HG03108 (cell line): Measurements from ENCODE around the gene HOXA10.

Source experiments
- ATAC-seq: cut with Tn5 transposase; IDR thresholded peaks from one replicate; pipeline ENCODE4 v1.9.1; 2021; ENCODE audit warnings: moderate library complexity; ENCODE audit not compliant: unreplicated experiment

The HOXA10 gene

DNA sequence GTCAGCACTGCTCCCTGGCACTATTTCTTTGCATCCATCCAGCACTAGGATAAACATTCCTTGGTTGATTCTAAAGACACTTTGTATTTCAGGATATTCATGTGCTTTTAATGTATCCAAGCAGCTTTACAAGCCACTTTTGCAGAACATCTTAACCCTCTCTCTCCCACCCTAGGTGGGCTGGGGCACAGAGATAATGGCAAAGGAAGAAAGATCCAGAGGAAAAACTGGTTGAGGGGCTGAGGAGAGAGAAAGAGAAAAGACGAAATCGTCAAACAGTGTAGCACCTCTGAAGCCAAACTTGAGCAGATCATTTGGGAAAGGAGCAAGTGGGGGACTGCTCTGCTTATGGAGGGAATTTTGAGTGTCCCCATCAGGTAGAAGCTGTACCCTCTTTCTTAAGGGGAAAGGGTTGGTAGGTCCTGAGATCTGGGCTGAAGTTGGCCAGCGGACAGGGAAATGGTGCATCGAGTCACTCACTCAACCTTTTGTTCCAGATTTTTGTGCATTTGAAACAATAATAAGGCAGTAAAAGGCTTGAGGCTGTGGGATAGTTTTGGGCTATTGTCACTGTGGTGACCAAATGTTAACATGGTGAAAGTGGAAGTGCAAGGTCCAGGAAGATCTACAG lies 30.0 kb upstream of the HOXA10 start:
- no peak for ATAC-seq

DNA sequence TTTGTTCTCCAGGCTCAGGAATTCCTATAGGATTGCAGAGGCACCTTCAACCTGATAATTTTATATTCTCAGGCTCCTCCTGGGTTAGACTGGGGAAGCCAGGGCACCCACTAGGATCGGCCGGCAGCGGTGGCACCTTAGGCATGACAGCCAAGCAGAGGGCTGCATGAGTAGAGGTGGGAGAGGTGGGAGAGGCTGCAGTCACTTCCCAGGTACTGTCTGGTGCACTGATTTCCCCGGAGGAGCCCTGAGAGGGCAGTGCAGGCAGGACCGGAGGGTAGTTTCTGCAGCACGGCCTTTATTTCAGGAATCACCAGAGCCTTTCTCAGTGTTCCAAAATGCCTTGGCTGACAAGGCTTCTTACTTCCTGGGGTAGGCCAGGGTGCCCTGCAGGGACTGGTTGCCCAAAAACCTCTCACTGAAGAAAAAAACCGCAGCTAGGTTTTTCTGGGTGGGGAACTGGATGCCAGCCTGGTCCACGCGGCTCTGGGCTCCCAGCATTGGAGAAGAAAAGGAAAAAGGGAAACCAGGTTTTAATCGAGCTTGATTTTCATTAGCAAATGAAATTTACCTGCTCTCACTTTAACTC lies 29.3 kb upstream of the HOXA10 start:
- ATAC-seq = no peak

DNA sequence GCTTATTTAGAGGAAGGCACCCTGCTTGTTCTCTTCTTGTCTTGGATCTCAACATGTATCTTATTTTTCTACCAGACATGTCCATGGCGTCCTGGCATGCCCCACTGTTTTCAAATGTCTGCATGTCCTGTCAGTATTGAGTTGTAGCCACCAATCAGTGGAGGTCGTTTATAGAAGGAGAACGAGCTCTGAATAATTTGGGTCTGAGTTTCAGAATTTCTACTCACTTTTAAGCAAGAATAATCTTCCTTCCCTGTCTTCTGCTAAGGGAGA lies 28.7 kb upstream of the HOXA10 start:
- ATAC-seq = no peak

DNA sequence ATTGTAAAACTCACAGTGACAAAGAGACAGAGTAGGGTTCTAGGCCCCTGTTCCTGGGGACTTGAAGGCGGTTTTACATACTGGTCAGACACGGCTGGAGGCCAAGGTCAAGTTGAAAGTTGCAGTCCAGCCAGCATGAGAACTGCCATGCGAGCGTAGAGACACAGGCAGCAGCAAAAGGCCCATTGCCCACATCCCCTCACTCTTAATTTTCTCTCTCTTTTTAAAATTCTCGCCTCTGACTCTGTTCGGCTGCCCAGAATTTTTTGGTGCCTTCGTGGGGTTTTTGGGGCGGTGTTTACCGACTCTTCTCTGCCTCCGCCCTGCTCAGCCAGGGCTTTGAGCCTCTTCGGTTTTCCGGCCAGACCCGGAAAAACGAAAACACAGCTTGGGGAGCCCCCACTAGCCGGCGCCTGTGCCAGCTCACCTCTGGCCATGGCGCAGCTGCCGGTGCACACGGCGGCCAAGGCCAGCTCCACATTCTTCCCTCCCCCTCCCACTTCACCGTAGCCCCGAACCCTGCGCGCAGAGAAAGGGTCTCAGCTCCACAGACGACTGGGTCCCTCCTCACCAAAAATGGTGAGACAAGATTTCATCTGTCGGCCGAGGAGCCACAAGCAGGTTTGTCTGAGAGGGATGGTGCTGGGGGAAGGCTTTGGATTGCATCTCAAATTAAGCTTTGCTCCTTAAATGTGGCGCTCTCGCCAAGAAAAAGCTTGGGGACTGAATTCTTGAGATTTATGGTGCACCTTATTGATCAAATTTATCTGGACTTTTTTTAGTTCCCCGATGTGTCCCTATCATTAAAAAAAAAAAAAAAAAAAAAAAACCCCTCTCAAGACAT lies 28.1 kb upstream of the HOXA10 start:
- ATAC-seq = no peak

DNA sequence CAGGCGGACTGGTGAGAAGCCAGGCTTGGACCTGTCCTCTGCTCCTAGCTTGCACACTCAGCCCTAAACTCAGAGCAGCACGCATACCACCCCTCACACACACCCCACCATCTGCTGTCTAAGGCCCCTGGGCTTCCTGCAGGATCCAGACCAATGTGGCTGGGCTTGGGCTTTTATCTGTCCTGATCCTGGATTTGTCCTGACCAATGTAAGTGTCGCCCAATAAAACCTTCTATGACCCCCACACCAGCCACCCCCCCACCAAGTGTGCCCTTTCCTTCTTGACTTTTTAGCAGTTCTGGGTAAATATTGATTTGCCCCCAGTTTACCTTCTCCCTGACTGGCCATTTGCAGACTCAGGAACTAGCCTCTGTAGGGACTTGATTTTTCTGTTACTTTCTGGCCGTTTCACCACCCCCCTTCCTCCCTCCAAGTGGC lies 27.5 kb upstream of the HOXA10 start:
- ATAC-seq = no peak

DNA sequence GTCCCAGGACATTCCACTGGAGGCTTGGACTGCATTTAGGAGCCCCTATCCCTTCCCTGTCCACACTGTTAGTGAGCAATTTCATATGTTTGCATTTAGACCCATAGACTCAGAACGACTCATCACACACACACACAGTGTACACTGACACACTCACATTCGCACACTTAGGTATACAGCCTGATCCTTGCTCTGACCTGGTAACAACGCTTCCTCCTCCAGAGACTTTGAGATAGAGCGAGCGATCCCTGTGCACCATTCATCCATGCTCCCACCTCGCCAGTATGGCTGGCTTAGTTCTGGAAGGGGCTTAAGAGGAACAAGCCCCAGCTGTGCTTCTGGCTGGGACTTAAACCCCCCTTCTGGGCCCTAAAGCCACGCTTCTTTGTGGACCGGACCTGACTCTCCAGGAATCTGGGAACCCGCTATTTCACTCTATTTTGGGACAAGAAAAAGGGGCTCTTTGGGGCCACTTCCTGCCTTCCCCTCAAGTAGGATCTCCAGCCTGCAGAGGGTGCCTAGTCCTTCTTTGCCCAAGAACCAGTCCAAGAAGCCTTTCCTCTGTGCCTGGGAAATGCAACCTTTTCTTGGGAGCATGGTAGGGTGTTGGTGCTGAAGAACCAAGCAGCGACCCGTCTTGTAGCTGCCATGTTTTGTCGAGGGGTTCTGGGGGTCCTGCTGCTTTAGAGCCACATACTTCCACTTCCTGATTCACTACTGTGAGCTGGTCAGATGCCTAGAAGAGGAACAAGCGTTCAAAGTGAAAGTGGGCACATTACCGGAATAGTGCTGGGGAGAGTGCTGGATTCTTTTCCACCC lies 26.9 kb upstream of the HOXA10 start:
- no peak for ATAC-seq

DNA sequence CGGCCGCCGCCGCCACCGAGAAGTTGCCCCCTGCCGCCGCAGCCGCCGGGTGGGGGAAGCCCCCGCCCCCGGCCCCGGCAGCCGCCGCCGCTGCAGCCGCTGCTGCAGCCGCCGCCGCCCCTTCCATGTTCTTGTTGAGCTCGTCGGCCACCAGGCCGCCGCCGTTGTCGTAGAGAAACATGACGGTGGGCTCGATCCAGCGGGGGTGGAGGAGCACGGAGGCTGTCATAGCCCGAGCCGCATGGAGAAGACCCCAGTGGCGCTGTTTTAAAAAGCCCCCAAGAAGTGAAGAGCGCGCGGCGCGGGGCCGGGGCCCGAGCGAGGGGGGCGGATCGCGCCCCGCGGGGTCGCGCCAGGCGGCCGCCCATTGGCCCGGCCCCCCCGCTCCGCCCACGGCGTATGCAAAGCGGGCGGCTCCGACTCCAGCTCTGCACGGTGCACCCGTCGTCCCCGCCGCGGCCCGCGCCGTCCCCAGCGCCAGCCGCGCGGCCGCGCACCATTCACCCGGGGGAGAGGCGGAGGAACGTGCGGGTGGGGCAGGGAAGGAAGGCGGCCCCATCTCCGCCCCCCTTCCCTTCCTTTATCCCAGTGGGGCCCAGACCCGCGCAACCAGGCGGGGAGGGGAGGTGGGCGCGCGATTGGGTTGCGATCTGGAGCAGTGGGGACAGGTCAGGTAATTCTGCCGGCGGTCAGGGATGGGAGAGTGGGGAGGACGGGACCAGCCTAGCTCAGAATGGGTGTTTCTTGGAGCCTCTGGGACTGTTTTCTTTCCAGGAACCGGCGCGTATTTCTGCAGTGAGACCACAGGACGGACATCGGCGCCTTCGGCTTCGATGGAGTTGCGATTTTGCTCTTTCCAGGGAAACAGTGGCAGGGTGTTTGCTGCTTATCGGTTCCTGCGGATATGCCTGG lies 26.0 kb upstream of the HOXA10 start, which contains the start of gene HOXA13:
TSS of gene HOXA13 (minus strand) at position 243 of the 912 bp plus-strand sequence. CDS start at position 229, 14 bp downstream.
- ATAC-seq = no peak

DNA sequence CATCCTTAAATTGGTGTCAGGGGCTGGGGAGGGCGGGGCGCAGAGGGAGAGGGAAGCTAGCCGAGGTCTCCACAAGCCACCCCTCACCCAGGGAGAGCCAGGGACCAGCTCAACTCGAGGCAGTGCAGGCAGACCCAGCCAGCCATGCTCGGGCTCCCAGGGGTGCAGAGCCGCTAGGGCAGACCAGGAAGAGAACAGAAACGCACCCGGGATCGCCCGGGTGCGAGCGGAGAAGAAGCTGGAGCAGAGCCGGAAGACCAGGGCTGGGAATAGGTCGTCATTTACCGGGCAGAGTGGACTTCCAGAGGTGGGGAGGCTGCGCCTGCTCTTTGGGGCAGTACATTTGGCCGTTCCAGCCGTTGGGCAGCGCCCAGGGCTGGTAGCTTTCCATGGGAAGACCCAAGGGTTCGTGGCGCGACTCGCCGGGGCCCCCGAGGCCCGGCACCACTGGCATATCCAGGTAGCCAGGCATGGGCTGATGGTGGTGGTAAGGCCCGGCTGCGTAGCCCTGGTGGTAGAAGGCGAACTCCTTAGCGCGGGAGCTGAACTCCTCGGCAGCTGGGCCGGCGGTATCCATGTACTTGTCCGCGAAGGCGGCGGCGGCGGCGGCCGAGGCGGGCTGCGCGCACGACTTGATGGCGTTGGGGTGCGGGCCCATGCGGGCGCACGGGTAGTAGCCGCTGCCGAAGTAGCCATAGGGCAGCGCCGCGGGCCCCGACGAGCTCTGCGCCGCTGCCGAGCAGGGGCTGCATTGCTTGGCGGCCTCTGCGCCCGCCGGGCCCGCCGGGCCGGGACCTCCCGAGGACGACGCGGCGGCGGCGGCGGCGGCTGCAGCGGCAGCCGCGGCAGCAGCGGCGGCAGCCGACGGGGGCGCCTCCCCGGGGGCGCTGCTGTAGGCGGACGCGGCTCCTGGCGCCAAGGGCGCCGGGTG lies 25.0 kb upstream of the HOXA10 start:
- ATAC-seq = no peak

DNA sequence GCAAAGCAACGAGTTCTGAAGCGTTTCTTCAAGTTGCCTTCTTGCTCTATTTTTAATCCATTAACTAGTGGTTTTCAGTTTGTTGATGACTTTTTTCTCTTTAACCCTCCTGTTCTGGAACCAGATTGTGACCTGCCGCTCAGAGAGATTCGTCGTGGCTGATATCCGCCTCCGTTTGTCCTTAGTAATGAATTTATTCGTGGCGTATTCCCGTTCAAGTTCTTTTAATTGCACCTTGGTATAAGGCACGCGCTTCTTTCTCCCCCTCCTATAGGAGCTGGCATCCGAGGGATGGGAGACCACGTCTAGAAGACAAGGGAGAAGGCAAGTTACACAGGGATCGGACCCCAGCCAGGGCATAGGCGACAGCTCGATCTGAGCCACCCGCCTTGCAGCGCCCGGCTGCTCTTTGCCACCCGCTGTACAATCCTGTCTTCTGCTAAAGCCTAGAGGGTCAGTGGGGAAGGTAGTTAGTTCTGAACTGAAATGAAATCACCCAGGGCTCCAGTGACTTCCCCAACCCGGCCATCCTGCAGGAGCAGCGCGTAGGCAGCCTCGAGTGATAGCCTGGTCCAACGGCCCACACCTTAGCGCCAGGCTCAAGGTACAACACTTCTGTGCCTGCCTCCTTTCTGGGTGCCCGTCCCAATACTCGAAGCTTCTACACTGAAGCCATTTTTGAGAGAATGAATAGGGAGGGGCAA lies 24.2 kb upstream of the HOXA10 start:
- ATAC-seq = no peak

DNA sequence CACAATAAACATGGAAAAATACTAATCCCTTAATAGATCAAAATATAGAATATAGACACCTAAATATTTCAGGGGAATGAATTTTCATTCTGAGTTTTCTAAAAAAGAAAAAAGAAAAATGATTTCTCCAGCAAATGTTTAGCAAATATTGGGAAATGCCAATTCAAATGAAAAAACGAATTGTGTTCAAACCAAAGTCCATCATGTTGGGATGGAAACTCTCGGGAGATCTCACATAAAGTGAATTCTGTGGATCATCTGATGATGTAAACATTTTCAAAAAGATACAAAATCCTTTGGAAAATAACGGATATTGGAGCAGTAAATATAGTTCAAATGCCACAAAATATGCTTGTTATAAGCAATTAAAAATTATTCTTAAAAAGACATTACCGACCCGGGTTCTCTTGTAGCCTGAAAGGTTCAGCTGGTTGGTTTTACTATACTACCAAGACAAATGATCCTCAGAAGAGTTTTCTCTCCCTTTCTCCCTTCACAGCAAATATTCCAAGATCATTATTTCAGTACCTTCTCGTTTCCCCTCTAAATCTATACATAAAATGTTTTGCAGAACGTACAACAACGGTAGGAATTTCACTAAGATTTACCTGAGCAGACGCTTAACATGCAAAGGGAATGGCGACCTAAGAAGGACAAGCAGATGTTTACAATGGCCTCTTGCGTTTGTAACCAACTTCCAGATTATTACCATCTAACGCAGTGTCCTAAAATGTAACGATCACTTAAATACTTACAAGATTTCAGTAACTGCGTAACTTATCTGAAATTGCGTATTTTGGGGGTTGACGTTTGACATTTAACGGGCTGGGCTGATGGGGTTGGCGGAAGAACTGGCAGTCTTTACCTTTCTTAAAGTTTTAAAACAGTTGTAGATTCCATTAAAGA lies 23.3 kb upstream of the HOXA10 start:
- ATAC-seq = no peak

DNA sequence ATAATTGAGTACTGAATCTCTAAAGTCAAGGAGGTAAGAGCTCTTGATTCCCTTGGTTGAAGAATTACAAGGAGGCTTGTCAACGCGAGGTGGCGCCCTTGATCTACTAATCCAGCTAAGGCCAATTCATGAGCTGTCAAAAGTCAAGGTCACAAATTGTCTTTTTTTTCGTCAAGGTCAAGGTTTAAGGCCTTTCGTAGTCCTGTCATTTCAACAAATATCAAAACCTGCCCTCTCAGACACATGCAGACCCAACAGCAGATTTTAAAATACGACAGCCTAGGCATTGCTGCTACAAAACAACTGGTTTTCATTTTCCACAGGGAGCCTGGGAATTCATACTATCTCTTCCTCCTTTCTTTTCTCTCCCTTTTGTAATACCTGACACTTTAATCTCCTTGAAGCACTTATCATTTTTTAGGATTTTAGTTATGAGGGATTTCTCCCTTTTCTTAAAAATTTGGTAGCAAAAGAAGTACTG lies 22.2 kb upstream of the HOXA10 start:
- ATAC-seq = no peak

DNA sequence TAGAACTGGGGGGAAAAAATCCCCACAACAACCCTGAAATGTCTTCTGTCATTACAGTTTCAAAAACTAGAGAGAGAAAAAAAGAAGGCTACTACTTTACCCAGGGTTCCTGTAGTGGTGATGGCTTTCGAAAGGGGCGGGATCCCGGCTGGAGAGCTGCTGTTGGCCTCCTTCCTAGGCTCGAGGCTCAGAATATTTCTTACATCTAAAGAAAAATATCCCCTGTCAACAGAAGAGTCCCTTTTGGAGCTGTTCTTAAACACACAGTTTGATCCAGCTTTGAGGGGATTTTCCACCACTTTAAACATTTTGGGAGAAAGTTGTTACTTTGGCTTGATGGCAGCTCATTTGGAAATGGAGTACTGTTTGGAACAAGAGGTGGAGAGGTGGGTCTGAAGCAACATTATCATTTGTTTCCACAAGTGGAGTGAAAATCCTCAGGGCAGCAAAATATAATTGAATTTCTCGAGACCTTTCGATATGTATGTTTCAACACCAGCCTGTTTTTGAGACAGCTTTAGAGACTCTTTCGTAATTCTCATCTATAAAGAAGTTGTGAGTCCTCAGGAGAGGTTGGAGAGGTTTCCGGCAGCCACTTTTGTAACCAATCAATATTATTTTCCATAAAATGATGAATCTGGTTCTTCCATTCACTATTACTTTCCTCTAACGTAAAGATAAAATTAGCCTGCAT lies 20.7 kb upstream of the HOXA10 start:
- no peak for ATAC-seq

DNA sequence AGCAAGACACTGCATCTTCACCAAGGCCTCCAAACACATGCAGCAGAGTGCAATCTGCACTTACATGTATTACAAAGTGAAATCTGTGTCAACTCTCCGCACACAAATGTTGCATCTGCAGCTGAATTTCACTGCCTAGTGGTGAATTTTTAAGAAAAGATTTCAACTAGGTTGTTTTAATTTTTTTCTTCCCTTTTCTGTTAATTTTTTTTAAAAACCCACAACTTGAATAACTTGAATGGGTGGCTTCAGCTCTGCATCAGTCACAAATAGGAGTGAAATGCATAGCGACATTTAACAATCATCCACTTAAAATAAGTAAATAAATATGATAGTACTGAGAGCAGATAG lies 19.9 kb upstream of the HOXA10 start:
- ATAC-seq = no peak

DNA sequence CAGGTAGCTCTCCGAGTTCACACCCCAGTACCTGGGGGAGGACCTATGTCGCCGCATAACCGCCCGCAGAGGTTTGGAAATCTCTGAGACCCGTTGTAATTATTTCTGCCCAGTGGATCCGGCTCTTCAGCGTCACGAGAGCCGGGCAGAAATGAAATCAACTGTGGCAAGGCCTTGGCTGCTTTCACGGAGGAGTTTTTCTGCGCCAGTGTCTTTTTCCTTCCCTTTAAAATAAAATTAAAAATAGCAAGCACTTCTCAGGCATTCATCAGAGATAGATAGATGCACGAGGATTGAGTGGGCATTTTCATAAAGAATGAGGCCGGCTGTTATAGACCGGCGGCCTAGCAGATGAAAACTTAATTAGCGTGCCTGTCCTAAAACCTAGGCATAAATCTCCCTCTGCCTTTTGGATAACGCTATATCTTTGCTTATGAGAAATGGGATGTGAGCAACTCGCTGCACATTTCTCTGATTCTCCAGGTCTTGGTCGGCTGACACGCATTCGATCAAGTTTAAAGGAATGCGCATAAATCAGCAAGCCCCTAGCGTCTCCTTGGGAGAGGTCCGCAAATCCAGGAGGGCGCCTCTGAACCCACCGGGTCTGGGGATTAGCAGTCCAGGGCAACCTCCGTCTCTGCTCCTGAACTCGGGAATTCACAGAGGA lies 19.3 kb upstream of the HOXA10 start:
- ATAC-seq = no peak

DNA sequence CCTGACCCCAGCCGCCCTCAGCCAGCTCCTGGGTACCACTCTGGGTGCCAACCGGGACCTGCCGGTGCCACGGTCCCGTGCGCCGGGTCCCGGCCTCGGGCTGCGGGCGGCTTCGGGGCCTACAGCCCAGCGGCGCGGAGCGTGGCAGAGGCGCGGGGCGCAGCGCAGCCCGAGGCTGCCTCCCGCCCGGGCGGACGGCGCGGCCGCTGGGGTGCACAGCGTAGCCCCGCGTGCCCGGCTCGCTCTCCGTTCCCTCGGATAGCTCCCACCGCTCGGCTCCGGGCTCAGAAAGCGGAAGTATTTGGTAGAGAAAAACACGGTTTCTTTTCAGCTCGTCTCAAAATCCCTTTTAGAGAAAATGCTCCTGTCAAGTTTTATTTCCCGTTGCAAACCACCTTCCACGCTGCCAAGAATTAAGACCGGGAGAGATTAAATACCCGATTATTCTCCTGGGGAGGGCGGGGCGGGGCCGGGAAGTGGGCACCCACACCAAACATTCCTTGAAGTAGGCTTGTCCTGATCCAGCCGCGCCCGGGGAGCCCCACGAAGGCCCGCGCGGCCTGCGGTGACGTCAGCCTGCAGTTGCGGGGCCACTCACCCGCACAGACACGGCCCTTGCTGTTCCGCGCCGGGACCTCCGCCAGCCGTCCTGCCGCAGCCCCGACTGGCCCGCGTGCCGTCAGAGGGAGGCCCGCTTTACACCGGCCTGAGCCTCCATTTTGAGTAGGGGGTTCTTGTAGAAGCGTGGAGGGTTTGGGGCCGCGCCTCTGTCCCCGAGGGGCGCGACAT lies 18.6 kb upstream of the HOXA10 start:
- no peak for ATAC-seq
